GM12801 (cell line): ENCODE measurements around the gene SCLT1.

Experiments
- TF ChIP-seq, protein P1 (sequence below): IDR thresholded peaks from one replicate; pipeline ENCODE4 v1.5.1; 2011; ENCODE audit warnings: control low read depth; ENCODE audit not compliant: insufficient read length; ENCODE audit errors: extremely low read depth

Gene SCLT1

DNA sequence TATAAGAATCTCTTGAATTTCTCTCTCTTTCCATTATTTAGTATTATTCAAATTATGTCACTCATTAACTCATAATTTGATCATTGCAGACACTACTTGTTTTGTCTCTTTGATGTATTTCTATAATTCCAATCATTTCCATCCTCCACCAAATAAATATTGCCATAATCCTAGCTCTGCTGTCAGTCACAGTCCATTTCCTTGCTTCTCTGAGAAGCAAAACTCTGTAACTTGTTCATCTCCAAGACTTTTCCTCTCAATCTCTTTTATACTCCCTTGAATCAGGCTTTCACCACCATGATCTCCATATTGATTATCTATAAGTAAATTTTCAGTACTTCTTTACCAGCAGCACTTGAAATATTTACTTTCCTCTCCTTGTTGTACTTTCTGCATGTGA is 135.9 kb downstream of the SCLT1 start:
- TF ChIP-seq, protein P1, sequence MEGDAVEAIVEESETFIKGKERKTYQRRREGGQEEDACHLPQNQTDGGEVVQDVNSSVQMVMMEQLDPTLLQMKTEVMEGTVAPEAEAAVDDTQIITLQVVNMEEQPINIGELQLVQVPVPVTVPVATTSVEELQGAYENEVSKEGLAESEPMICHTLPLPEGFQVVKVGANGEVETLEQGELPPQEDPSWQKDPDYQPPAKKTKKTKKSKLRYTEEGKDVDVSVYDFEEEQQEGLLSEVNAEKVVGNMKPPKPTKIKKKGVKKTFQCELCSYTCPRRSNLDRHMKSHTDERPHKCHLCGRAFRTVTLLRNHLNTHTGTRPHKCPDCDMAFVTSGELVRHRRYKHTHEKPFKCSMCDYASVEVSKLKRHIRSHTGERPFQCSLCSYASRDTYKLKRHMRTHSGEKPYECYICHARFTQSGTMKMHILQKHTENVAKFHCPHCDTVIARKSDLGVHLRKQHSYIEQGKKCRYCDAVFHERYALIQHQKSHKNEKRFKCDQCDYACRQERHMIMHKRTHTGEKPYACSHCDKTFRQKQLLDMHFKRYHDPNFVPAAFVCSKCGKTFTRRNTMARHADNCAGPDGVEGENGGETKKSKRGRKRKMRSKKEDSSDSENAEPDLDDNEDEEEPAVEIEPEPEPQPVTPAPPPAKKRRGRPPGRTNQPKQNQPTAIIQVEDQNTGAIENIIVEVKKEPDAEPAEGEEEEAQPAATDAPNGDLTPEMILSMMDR = no peak

GRCh38 chr4:128955751-128956150 is 137.6 kb downstream of the SCLT1 start:
- TF ChIP-seq, protein P1 = no peak

DNA sequence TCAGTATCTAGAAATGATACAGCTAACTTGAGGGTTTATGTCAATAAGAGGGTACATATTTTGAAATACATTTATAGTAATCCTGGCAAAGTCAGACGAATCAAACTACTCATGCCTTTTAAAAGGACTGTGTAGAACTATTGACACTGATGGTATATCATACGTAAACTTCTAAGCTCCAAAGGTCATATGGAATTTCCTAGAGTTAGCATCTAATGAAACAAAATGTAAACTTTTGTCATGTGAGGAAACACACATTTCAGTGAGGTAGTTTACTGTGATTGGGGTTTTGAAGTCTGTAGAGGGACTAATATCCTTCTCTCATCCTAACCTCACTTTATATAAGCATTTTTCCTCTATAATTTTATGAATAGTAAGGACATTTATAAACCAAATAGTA is 138.4 kb downstream of the SCLT1 start:
- TF ChIP-seq, protein P1 = no peak

DNA sequence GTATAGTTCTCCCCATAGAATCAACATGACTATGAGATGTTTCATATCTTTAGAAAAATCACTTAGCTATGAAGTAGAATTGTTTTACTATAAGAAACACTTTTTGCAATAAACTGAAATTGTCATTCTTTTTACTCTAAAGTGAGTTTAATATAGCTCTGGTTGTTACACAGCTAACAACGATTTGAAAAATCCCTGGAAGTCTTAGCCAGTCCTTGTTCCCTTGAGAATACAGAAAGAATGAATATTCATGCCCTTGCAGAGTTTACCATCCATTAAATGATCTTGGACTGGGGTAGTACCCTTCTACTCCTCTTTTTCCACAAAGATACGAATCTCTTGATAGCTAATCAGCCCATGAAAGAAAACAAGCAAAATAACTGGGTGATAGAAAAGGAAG is 142.0 kb downstream of the SCLT1 start:
- TF ChIP-seq, protein P1 = no peak

DNA sequence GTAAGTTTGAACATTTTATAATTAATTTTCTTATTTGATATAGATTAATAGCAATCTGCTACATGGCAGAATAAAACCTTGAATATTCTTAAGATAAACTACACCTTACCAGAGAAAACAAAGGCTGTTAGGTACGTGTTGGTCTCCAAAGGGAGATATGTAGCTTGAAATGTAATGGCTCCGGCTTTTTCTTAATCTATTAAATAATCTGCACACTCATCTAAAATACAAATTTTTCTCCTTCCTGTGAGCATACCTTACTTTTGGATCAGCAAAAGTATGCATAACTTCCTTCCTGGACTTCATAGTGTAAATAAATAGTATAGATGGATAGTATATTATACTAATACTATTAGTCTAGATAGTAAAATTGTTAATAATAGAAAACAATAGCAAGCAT is 142.5 kb downstream of the SCLT1 start:
- TF ChIP-seq, protein P1 = no peak

DNA sequence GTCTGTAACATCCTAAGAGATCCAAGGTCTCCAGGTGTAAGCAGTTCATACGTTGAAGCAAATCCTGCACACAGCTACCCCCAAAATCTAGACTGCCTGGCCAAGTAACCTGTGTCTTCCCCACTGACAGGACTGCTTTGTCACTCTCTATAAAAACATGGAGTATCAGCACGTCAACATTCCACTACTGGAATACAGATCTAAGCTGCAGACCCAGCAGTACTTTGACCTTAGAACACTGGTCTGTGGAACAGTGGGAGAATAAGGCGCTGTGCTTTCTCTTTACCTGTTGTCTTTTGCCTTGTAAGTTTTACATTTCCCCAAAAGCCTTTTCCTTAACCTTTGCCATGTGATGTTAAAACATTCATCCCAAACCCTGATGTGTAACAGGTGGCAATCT is 146.4 kb downstream of the SCLT1 start:
- TF ChIP-seq, protein P1 = no peak

DNA sequence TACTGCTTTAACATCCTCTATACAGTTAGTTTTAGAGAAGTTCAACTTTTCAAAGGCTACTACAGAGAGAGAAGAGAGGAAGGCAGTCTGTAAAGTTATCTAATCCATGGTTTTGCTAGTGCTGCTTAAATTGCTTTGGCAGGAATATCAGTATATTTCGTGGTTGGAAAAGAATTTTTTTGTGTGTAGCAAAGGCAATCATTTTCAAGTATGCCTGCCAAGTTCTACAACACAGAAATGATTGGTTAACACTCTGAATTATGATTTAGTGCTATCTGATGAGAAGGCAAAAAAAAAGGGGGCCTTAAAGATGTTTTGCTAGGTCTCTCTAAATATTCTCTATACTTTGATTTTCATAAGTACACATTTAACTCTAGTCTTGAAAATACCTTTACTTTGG is 150.7 kb downstream of the SCLT1 start:
- TF ChIP-seq, protein P1 = no peak

DNA sequence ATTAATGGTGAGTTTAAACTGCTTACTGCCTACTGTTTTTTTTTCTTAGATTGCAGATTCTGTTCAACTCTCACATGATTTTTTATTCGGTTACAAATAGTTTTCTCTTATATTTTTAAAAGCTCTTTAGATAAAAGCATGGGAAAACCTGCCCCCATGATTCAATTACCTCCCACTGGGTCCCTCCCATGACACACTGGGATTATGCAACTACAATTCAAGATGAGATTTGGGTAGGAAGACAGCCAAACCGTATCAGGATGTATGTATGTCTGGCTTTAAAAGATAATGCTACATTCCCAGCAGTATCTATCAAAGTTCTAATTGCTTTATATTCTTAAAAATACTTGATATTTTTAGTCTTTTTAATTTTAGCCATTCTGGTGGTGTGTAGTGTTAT is 152.4 kb downstream of the SCLT1 start:
- TF ChIP-seq, protein P1 = no peak
